SH-SY5Y (cell line): ENCODE measurements around the gene SPNS2.

Source experiments
- GATA2 ChIP-seq: IDR thresholded peaks from 2 replicates; pipeline ENCODE4 v1.6.1; 2011; ENCODE audit warnings: mild to moderate bottlenecking, low read depth, low read length
- GATA3 ChIP-seq: IDR thresholded peaks from 2 replicates; pipeline ENCODE4 v1.6.1; 2011; ENCODE audit warnings: low read depth, mild to moderate bottlenecking, low read length, moderate library complexity

DNA sequence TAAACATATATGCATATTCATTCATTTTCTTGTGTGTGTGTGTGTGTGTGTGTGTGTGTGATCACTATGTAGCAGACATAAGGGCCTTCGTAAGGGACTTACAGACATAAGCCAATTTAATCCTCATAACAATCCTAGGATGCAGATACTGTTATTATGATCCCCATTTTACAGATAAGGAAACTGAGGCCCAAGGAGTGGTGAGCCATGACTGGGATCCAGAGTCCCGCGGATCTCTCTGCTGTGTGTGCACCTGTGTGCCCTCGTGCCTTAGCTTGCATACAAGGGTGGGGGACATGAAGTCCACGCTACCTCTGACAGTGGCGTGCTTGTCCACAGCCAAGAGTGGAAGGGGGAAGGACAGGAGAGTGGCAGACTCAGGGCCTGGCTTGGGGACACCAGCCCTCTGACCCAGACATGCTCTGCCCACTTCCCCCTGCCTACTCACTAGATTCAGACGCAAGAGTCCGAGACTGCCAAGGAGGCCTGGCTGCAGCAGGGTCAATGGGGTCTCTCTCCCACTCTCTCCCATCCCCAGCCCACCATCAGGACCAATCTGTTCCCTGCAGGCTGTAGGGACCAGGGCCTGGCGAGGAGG is 75.9 kb downstream of the SPNS2 start:
- no peak for TF ChIP-seq GATA3
- TF ChIP-seq GATA2, result no peak
